NCI-H2171 (cell line): ENCODE results near the gene CCDC57.

ENCODE experiments used
- DNase-seq: peaks from one replicate; lab custom pipeline; 2025; lab: John Stamatoyannopoulos, UW

The CCDC57 gene

GRCh38 chr17:82121660-82122629 lies 90.7 kb downstream of the CCDC57 start:
- no peak for DNase-seq

- DNase-seq, result no peak
These were observed 91.4 kb downstream of the CCDC57 start for GRCh38 chr17:82121246-82121645.

- DNase-seq, result no peak
These were observed 92.5 kb downstream of the CCDC57 start for GRCh38 chr17:82120148-82120547.

GRCh38 chr17:82118815-82119380 lies 93.7 kb downstream of the CCDC57 start:
- DNase-seq, result no peak

- DNase-seq, result no peak
These were observed 94.4 kb downstream of the CCDC57 start for GRCh38 chr17:82118168-82118814.

GRCh38 chr17:82117139-82118090 lies 95.2 kb downstream of the CCDC57 start:
- DNase-seq, result no peak

GRCh38 chr17:82116246-82116645 lies 96.4 kb downstream of the CCDC57 start:
- no peak for DNase-seq

- no peak for DNase-seq
These were observed 97.8 kb downstream of the CCDC57 start for GRCh38 chr17:82114872-82115271.

GRCh38 chr17:82114447-82114846 lies 98.2 kb downstream of the CCDC57 start:
- no peak for DNase-seq

- DNase-seq, result no peak
These were observed 98.7 kb downstream of the CCDC57 start for GRCh38 chr17:82113941-82114340.

- DNase-seq, result no peak
These were observed 99.2 kb downstream of the CCDC57 start for GRCh38 chr17:82113422-82113821.

GRCh38 chr17:82112914-82113311 lies 99.7 kb downstream of the CCDC57 start:
- no peak for DNase-seq

GRCh38 chr17:82112181-82112913 lies 100.3 kb downstream of the CCDC57 start:
- DNase-seq, result no peak

GRCh38 chr17:82110298-82110697 lies 102.3 kb downstream of the CCDC57 start:
- DNase-seq, result no peak

GRCh38 chr17:82108961-82109475 lies 103.6 kb downstream of the CCDC57 start:
- DNase-seq, result no peak

GRCh38 chr17:82108496-82108945 lies 104.1 kb downstream of the CCDC57 start:
- no peak for DNase-seq

- no peak for DNase-seq
These were observed 104.6 kb downstream of the CCDC57 start for GRCh38 chr17:82108038-82108437.

GRCh38 chr17:82107341-82107860 lies 105.2 kb downstream of the CCDC57 start:
- no peak for DNase-seq

- no peak for DNase-seq
These were observed 105.8 kb downstream of the CCDC57 start for GRCh38 chr17:82106688-82107305.
